Renal pelvis (tissue), 12 donors: Measurements from ENCODE around the gene GSKIP. TPM values are rescaled to one million over a fixed set of nuclear protein-coding genes. Genes with fewer than 3 reads are reported as not detected.
"Not testable (repeated sequence)": the region's sequence is repeated elsewhere in the genome, so short reads cannot be mapped to it uniquely, and the experiment has no call there.

Experiments
- DNase-seq: peaks from one replicate; pipeline ENCODE4 v3.0.0-alpha.2; 2013
- long read RNA-seq, 16 experiments: transcript quantifications; one replicate each; lab custom pipeline, GENCODE V29; 2026
- polyA plus RNA-seq, 3 donors: library from polyadenylated mRNA; unstranded; fragments of 120-200 nt; gene quantifications; one replicate each; pipeline ENCODE4 v1.2.1, GENCODE V29; 2013; ENCODE audit not compliant: insufficient read length in 3 of 3

GSKIP gene, protein sequence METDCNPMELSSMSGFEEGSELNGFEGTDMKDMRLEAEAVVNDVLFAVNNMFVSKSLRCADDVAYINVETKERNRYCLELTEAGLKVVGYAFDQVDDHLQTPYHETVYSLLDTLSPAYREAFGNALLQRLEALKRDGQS
- 10 to 100 TPM; 26.0 to 33.8 (median 33.3) TPM for polyA plus RNA-seq
- long read RNA-seq, donor 1, transcript GSKIP-205 (4 exons, 2,218 nt): major isoform, 12 of 14 reads
- long read RNA-seq, donor 1, partial matches to known transcripts: 0 of 14 reads
- long read RNA-seq, donor 1, other reads (novel, unspliced or antisense): 0 of 14 reads
- long read RNA-seq, donor 2, transcript GSKIP-205 (4 exons, 2,218 nt): major isoform, 12 of 12 reads
- long read RNA-seq, donor 2, partial matches to known transcripts: 0 of 12 reads
- long read RNA-seq, donor 2, other reads (novel, unspliced or antisense): 0 of 12 reads
- long read RNA-seq, donor 3, transcript GSKIP-205 (4 exons, 2,218 nt): major isoform, 7 of 9 reads
- long read RNA-seq, donor 3, partial matches to known transcripts: 0 of 9 reads
- long read RNA-seq, donor 3, other reads (novel, unspliced or antisense): 0 of 9 reads
- long read RNA-seq, donor 4, transcript GSKIP-205 (4 exons, 2,218 nt): major isoform, 16 of 21 reads
- long read RNA-seq, donor 4, partial matches to known transcripts: 5 of 21 reads
- long read RNA-seq, donor 4, other reads (novel, unspliced or antisense): 0 of 21 reads
- long read RNA-seq, donor 5, transcript GSKIP-205 (4 exons, 2,218 nt): major isoform, 9 of 9 reads
- long read RNA-seq, donor 5, partial matches to known transcripts: 0 of 9 reads
- long read RNA-seq, donor 5, other reads (novel, unspliced or antisense): 0 of 9 reads
- long read RNA-seq, donor 6, transcript GSKIP-205 (4 exons, 2,218 nt): major isoform, 11 of 12 reads
- long read RNA-seq, donor 6, partial matches to known transcripts: 0 of 12 reads
- long read RNA-seq, donor 6, other reads (novel, unspliced or antisense): 0 of 12 reads
- long read RNA-seq, donor 7, transcript GSKIP-203 (4 exons, 760 nt): major isoform, 12 of 13 reads
- long read RNA-seq, donor 7, partial matches to known transcripts: 0 of 13 reads
- long read RNA-seq, donor 7, other reads (novel, unspliced or antisense): 0 of 13 reads
- long read RNA-seq, donor 8, partial matches to known transcripts: 0 of 4 reads
- long read RNA-seq, donor 8, other reads (novel, unspliced or antisense): 0 of 4 reads
- long read RNA-seq, donor 9, transcript GSKIP-205 (4 exons, 2,218 nt): major isoform, 13 of 13 reads
- long read RNA-seq, donor 9, partial matches to known transcripts: 0 of 13 reads
- long read RNA-seq, donor 9, other reads (novel, unspliced or antisense): 0 of 13 reads
- long read RNA-seq, donor 10, transcript GSKIP-205 (4 exons, 2,218 nt): major isoform, 7 of 8 reads
- long read RNA-seq, donor 10, partial matches to known transcripts: 0 of 8 reads
- long read RNA-seq, donor 10, other reads (novel, unspliced or antisense): 0 of 8 reads
- long read RNA-seq, donor 11, transcript GSKIP-205 (4 exons, 2,218 nt): major isoform, 5 of 5 reads
- long read RNA-seq, donor 11, partial matches to known transcripts: 0 of 5 reads
- long read RNA-seq, donor 11, other reads (novel, unspliced or antisense): 0 of 5 reads
- long read RNA-seq, donor 12, transcript GSKIP-205 (4 exons, 2,218 nt): major isoform, 14 of 14 reads
- long read RNA-seq, donor 12, partial matches to known transcripts: 0 of 14 reads
- long read RNA-seq, donor 12, other reads (novel, unspliced or antisense): 0 of 14 reads
- long read RNA-seq, donor 13, partial matches to known transcripts: 0 of 3 reads
- long read RNA-seq, donor 13, other reads (novel, unspliced or antisense): 0 of 3 reads
- long read RNA-seq, donor 14: 0 reads
- long read RNA-seq, donor 15: 0 reads
- long read RNA-seq, donor 16, transcript GSKIP-205 (4 exons, 2,218 nt): major isoform, 19 of 19 reads
- long read RNA-seq, donor 16, partial matches to known transcripts: 0 of 19 reads
- long read RNA-seq, donor 16, other reads (novel, unspliced or antisense): 0 of 19 reads

DNA sequence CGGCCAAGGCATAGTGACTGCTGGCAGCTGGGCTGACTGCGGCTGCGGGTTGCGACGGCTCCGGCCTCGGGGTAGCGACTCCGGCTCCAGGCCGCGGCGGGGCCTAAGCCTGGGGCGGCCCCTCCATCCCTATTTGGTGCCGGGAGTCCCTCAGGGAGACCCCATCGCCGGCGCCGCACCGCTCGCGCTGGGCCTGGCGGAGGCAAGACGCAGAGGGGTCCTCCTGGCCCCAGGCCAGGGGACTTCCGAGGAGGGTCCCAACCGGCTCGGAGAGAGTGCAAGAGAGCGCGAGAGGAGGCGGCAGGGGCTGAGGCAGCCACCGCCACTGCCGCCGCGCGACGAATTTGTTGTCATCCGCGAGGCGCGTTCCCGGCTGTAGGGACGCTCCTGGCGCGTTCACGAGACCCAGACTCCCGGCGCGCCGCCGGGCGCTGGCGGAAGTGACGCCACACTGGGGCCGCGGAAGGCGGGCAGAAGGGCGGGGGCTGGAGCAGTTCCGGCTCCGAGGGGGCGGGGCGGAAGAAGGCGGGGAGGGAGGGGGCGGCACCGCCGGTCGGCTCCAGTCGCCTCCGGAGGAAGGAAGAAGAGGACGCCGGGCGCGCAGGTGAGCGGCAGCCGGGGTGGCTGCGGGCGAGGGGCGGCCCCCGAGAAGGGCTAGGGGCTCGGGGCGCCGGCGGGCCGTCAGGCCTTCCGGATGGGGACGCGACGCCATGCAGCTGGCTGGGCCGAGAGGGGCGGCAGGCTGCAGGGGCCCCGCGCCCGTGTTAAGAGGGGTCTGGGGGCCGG is at the start of gene GSKIP, which contains the start of gene ATG2B:
Gene GSKIP, plus strand, starts transcription at position 562 of the 786 bp plus-strand sequence. CDS start 18,722 bp downstream, outside the sequence.
Gene ATG2B, minus strand, starts transcription at position 377 of the 786 bp plus-strand sequence. Its CDS starts 365 bp downstream, at position 12.
- peak; percentile 93 for DNase-seq

DNA sequence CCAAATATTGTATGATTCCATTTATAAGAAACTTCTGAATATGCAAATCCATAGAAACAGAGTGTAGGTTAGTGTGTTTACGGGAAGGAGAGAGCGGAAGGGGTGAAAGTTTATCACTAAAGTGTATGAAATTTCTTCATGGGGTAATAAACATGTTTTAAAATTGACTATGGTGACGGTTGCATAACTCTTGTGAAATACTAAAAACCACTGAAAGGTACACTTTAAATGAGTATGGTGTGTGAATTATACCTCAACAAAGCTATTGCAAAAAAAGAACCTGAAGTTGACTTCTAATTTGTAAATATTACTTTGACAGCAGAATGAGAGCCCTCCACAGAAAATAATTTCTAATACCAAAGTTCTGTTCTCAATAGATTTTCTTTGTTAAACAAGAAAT is 47.2 kb upstream of the GSKIP start:
- DNase-seq: no peak

DNA sequence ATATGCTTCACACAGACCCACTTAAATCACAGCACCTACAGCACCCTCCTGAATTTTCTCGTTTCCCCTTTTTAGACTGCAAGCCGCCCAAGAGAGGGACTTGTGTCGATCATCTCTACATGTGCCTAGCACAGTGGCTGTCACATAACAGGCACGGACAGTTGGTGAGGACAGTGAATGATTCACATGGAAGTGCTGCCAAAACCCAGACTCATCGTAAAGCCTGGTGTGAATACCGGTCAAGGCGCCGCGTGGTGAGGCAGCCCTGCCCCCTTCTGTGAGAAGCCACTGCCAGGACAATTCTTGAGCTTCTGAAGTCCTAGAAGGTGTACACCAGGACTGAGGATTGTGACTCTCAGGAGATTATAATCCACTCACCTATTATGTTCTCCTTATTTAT is 44.5 kb upstream of the GSKIP start:
- DNase-seq: no peak

DNA sequence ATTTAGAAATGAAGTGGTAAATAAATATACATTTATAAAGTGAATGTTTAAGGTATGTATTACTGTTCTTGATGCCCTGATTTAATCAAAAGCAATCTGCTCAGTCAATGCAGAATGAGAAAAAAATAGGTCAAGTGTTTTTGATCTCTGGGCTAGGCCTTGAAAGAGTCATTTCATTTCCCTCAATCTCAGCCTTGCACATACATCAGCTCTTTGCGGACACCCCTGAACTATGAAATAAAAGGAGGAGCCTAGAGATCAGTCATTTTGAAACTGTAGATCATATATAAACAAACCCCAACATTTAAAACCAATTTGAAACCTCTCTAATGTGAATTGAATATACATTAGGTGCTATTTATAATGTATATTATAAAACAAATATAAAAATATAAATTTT is 42.7 kb upstream of the GSKIP start:
- no peak for DNase-seq

DNA sequence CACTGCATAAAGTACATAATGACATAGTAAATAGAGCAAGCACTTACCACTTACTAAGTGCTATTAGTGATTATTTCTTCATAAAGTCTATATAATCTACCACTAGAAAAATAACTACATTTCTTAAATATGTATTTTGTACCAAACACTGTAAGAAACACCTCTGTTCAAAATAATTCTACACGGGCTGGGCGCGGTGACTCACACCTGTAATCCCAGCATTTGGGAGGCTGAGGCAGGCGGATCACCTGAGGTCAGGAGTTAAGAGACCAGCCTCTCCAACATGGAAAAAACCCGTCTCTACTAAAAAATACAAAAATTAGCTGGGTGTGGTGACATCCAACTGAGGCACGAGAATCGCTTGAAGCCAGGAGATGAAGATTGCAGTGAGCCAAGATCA is 39.1 kb upstream of the GSKIP start:
- no peak for DNase-seq

DNA sequence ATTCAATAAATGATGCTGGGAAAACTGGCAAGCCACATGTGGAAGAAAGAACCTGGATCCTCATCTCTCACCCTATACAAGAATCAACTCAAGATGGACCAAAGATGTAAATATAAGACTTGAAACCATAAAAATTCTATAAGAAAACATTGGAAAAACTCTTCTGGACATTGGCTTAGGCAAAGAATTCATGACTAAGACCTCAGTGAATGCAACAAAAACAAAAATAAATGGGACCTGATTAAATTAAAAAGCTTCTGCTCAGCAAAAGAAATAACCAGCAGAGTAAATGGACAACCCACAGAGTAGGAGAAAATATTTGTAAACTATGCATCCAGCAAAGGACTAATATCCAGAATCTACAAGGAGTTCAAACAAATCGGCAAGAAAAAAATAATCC is 24.8 kb upstream of the GSKIP start:
- no peak for DNase-seq

DNA sequence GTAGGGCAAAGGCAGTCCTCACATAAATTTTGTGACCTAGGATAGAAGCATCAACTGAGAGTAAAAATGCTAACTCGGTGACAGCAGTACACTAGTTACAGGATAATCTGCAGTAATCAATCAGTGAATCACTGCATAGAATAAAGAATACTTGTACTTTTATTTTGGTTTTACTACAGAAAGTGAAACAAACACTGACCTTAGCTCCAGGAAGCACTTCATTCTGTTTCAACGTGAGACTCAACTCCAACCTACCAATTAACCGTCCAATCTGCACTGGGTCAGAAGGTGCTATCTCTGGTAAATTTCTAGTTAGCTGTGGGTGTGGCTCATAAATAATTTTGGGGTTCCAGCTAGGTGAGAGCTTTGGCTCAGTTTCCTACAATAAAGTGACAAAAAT is 22.0 kb upstream of the GSKIP start:
- no peak for DNase-seq

DNA sequence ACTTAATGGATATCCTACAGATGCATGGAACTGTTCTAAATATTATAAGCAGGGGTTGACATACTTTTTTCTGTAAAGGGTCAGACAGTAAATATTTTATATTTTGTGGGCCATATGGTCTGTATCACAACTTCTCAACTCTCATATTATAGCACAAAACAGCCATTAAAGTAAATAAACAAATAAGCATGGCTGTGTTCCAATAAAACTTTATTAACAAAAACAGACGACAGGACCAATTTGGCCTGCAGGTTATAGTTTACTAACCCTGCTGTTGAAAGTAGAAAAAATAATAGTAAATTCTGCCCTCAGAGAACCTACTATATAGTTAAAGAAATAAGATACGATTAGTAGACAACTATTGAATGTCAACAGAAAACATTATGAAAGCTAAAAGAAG is 17.7 kb upstream of the GSKIP start:
- DNase-seq: no peak

DNA sequence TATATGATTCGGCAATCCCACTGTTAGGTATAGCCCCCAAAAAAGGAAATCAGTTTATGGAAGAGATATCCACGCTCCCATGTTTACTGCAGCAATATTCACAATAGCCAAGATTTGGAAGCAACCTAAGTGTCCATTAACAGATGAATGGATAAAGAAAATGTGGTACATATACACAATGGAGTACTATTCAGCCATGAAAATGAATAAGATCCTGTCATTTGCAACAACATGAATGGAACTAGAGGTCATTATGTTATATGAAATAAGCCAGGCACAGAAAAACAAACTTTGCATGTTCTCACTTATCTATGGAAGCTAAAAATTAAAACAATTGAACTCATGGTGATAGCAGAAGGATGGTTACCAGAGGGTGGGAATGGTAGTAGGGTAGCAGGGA is 15.4 kb upstream of the GSKIP start:
- not testable (repeated sequence) for DNase-seq

DNA sequence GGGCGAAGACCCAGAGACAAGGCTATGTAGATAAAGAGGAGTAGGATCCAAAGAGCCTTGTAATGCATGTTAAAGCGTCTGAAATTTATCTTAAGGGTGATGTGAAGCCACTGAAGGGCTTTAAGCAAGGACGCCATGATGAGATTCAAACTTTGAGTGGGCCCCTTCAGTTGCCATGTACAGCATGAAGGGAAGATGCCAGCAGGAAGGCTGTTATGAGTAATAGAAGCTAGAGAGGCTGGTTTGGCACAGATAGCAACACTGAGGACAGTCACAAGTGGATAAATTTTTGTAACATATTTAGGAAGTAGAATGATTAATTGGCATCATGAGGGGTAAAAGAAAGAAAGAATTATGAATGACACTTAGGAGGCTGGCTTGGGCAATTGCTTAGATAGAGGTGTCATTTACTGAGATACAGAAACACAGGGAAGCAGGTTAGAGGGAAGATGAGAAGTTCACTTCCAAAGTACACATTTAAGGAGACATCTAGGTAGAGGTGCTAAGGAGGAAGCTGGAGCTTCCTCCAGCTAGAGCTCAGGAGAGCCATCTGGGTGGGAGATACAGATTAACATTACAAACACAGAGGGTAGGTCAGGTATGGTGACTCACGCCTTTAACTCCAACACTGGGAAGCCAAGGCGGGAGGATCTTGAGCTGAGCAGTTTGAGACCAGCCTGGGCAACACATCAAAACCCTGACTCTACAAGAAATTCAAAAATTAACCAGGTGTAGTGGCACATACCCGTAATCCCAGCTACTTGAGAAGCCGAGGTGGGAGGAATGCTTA is 13.8 kb upstream of the GSKIP start:
- DNase-seq: no peak

DNA sequence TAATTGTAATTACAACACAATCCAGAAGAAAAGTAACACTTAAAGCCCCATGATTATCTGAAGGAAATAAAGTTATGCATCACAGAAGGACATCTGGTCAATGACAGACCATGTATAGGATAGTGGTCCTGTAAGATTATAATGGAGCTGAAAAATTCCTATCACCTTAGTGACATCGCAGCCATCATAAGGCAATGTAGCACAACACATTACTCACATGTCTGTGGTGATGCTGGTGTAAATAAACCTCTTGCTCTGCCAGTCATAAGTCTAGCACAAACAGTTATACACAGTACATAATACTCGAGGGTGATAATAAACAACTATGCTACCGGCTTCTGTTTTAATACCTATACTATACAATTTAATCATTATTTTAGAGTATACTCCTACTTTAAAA is 11.3 kb upstream of the GSKIP start:
- no peak for DNase-seq

DNA sequence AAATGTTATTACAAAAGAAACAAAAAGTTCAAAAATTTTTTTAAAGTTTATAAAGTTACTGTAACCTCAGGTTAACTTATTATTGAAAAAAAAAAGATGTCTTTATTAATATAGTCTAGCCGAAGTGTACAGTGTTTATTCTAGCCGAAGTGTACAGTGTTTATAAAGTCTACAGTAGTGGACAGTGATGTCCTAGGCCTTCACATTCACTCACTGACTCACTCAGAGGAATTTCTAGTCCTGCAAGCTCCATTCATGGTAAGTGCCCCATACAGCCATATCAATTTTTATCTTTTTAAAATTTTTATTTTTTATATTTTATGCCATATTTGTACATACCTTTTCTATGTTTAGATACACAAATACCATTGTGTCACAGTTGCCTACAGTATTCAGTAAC is 10.6 kb upstream of the GSKIP start:
- DNase-seq: no peak

DNA sequence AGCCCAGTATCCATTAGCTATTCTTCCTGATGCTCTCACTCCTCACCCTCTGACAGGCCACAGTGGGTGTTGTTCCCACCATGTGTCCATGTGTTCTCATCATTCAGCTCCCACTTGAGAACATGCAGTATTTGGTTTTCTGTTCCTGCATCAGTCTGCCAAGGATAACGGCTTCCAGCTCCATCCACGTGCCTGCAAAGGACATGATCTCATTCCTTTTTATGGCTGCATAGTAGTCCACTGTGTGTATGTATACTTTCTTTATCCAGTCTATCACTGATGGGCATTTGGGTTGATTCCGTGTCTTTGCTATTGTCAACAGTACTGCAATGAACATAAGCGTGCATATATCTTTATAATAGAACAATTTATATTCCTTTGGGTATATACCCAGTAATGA is 9.1 kb upstream of the GSKIP start:
- no peak for DNase-seq

DNA sequence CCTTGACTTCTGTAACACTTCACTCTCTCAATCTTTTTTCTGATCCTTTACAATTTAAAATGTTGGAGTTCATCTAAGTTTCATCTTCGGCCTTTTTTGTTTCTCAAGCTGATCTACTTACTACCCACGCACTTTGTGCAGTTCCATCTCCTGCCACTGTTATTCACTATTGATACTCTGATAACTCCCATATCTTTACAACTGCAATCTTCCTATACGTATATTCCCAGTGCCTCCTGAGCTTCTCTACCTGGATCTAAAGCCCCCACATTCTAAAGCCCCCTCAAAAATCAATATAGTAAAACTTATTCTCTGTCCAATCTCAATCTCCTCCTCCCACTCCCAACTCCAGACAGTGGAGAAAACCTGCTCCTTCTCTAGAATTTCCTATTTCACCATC is 6.1 kb upstream of the GSKIP start:
- DNase-seq: no peak

DNA sequence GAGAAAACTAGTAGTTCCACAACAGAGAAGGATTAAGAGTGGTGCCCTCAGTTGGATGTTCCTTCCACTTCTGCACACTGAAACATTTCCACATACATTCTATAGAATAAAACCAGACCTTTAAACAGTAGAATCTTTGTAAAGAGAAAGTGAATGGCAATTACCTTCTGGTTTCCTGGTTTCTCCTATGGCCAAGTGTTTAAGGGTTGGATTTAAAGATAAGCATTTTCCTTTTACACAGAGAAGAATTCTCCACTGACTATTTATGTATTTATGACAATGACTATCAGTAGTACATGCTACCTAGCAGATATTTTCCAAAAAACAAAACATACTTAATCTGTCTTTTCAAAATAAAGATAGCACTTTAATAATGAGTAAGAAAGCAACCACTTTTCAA is 3.4 kb upstream of the GSKIP start:
- DNase-seq: no peak

DNA sequence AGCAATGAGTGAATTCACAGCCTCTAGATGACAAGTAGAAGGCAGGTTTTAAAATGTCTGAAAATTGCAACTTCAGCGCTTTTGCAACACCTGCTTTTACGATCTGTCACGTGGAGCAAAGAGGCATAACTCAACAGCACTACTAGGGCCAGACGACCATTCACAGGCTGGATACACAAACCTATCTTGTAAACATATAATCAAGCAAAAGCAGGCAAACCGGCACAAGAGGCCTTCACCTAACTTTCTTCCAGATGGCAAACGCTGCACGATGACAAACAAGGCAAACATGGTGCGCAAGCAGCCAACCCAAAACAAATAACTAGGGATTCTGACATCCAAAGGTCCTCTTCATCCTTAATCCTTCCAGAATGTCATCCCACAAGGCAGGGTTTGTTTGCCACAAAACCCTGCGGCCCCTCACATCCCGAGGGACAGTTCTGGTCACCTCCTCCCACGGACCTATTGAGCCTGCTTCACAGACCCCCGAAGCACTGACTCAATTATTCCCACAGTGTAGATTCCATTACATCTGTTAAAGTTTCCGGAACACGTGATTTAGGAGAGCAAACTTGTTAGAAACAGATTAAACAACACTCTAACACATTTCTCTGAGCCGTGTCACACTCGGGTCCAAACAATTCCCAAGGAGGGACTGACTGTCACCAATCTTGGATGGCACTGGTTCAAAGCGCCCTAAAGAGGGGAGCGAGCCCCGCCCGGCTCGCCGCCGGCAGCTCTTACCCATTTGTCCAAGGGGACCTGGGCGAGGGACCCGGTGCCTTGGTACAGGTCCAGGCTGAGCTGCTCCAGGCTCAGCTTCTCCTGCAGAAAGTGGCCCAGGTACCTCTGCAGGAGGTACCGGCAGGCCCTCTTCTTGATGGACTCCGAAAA is 1.0 kb upstream of the GSKIP start:
- peak; percentile 34 for DNase-seq

DNA sequence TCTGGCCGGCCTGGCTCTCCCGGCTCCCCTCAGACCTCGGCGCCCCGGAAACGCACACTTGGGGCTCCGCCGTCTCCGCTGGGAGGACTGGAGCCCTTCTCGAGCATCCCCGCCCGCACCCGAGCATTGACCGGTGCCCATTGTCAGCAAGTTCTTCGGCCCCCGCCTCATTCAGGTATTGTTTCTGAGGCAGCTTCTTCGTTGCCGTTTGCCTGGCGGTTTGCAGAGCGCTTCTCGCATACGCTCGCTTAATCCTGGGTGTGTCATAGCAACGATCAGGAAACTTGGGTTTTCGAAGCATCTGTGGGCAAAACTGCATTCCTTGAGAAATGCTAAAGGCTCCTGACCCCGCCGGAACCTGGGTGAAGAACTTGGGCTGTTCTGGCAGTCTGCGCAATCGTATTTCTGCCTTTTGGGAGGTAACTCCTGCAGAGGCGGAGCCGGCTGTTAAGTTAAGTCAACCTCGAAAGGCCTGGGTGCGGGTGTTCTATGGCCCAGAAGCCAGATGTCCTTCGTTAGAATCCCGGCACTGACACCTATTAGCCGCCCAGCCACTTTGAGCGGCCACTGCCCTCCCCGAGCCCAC is 518 bp downstream of the GSKIP start:
- peak; percentile 44 for DNase-seq
